Heart right ventricle (tissue), 16 donors: ENCODE data around the gene AUTS2. TPM values are rescaled to one million over a fixed set of nuclear protein-coding genes. Genes with fewer than 3 reads are reported as not detected.

ENCODE experiments used
- ATAC-seq, 8 donors: fragments of 200-7000 bp; cut with Tn5 transposase; one replicate each; pipeline ENCODE4 v1.9.1; 2020; ENCODE audit warnings: mild to moderate bottlenecking in 8 of 8, moderate library complexity in 8 of 8, moderate number of reproducible peaks in 1 of 8
- DNase-seq, 2 donors: peaks; one replicate each; pipeline ENCODE4 v3.0.0-alpha.2; 2020
- H3K27ac ChIP-seq, 10 donors: fragments of 200-600 bp; sonication (generic) in 2 of 10; one replicate each; pipeline versions ENCODE4 v1.5.0 to v1.8.0; 2020 to 2022; ENCODE audit warnings: mild to moderate bottlenecking in 3 of 10
- H3K27me3 ChIP-seq, 7 donors: fragments of 200-600 bp; one replicate each; pipeline ENCODE4 v1.8.0; 2021 to 2022; ENCODE audit warnings: mild to moderate bottlenecking in 2 of 7
- H3K36me3 ChIP-seq, 9 donors: fragments of 200-600 bp; sonication (generic) in 1 of 9; one replicate each; pipeline versions ENCODE4 v1.5.0 to v1.8.0; 2020 to 2022; ENCODE audit warnings: mild to moderate bottlenecking in 2 of 9
- H3K4me1 ChIP-seq, 9 donors: fragments of 200-600 bp; sonication (generic) in 1 of 9; one replicate each; pipeline versions ENCODE4 v1.5.0 to v1.8.0; 2020 to 2022; ENCODE audit warnings: mild to moderate bottlenecking in 4 of 9
- H3K4me3 ChIP-seq, 10 donors: fragments of 200-600 bp; sonication (generic) in 2 of 10; one replicate each; pipeline versions ENCODE4 v1.5.0 to v1.8.0; 2020 to 2022; ENCODE audit warnings: mild to moderate bottlenecking in 7 of 10, moderate library complexity in 2 of 10
- H3K9me3 ChIP-seq, 11 donors: fragments of 200-600 bp in 10 of 11; sonication (generic) in 2 of 11; one replicate each; pipeline versions ENCODE4 v1.5.0 to v1.8.0; 2013 to 2022; ENCODE audit warnings: mild to moderate bottlenecking in 2 of 11, control low read depth in 1 of 11, moderate library complexity in 1 of 11
- CTCF ChIP-seq, 9 donors: fragments of 200-600 bp; sonication (generic) in 2 of 9; IDR thresholded peaks; one replicate each; pipeline versions ENCODE4 v1.5.0 to v1.8.0; 2021 to 2022; ENCODE audit warnings: antibody characterized with exemption in 9 of 9, mild to moderate bottlenecking in 5 of 9, moderate library complexity in 1 of 9
- WGBS, 2 donors: extraction: QIAGEN DNeasy Blood & Tissue Kit; methylation state at CpG; one replicate each; pipeline ENCODE4 v1.1.7; 2013; ENCODE audit warnings: inconsistent platforms in 1 of 2; 5-methylcytosine and 5-hydroxymethylcytosine counted together
- intact Hi-C, 10 donors: fragments of 100-400 bp; cut with DNase I; formaldehyde crosslinking; loops; one replicate each; pipeline versions ENCODE4 v1.11.1 to v1.14.2; 2022
- polyA plus RNA-seq, 2 donors: library from polyadenylated mRNA; stranded (reverse); fragments of 200-250 nt; gene quantifications; one replicate each; pipeline ENCODE4 v1.2.3, GENCODE V29; 2013
- total RNA-seq, 10 donors: library from RNA; stranded (reverse); fragmentation: NEBNext Ultra II Directional in 3 of 10; extraction: Animal tissue kit (Norgen Biotek cat#: 25700) in 3 of 10; gene quantifications; one replicate each; pipeline versions ENCODE4 v1.2.1 to v1.2.4, GENCODE V29; 2021 to 2023
- donor health status: Arrhythmogenic right ventricular cardiomyopathy.
- donor health status: ischemic (EF 13 %, LVEDD 7.1; RV severe dilation, severe dysfunction).
- donor health status: healthy with polysubstance abuse.
- donor health status: DM: no; HTN: yes; CAD: no.
- donor health status: DM: no; HTN: no; CAD: no.
- donor health status: ischemic (EF 25% LVEDD 6.9; RV normal size, moderate dysfunction).
- donor health status: ischemic (EF 25% LVEDD 5.7; RV mildly dilated, moderate dysfunction).
- donor health status: healthy.
- donor health status: DM: yes; HTN: yes; CAD: no.
- donor health status: Ischemic cardiomyopathy.
- donor health status: ischemic (EF 35%, LVEDD 5.7; RV mildly dilated, moderate dysfunction).
- donor health status: nonischemic (EF 11% LVEDD 7.7; RV severe dilation, severe dysfunction).
- donor health status: DM: yes; HTN: yes; CAD: no.
- donor health status: PGD.
- donor health status: ischemic (EF 29% LVEDD 5.4; RV normal size, mild dysfunction).
- donor health status: nonischemic (EF 23%, LVEDD 6.1; RV moderate dilation, normal function).

AUTS2 gene
- total and polyA plus RNA-seq, 12 donors: 1.6 to 11.2 (median 7.3) TPM

- intact Hi-C loops: no loop called here
- no peak for TF ChIP-seq CTCF (IDR thresholded peaks at IDR 0.05)
- DNase-seq (no peak), ATAC-seq (no peak)
- Histone ChIP-seq H3K9me3 (peaks cover 0 to 3% (median 0%) of the 10 kb centered on the region in 11 donors), H3K4me3 (no peak overlapping the region), H3K27me3 (no peaks in the 10 kb centered on the region), H3K4me1 (peaks cover 0 to 29% (median 11%) of the 10 kb centered on the region in 9 donors), H3K27ac (no peak overlapping the region), H3K36me3 (no peaks in the 10 kb centered on the region)
- WGBS, 2 donors: 68 to 75% methylated on average over 2 of the region's 2 CpGs
Observed at GRCh38 chr7:69789563-69789962, 191.3 kb downstream of the AUTS2 start.

GRCh38 chr7:69790977-69791724 is 192.9 kb downstream of the AUTS2 start:
- 89 to 92% methylated on average over 7 of the region's 7 CpGs for whole genome bisulfite sequencing, 2 donors
- Histone ChIP-seq H3K27me3 (no peaks in the 10 kb centered on the region), H3K27ac (no peak overlapping the region), H3K36me3 (no peaks in the 10 kb centered on the region), H3K4me3 (no peak overlapping the region), H3K9me3 (no peaks in the 10 kb centered on the region), H3K4me1 (peaks cover 0 to 26% (median 11%) of the 10 kb centered on the region in 9 donors)
- ATAC-seq: no peak
- no peak for DNase-seq
- TF ChIP-seq CTCF (IDR thresholded peaks at IDR 0.05): no peak
- intact Hi-C loops: no loop called here

- intact Hi-C loops: no loop called here
- Histone ChIP-seq H3K36me3 (no peaks in the 10 kb centered on the region), H3K4me1 (peaks cover 0 to 26% (median 11%) of the 10 kb centered on the region in 9 donors), H3K9me3 (no peaks in the 10 kb centered on the region), H3K4me3 (no peak overlapping the region), H3K27me3 (no peaks in the 10 kb centered on the region), H3K27ac (no peak overlapping the region)
- WGBS, 2 donors: 94 to 98% methylated on average over 1 of the region's 1 CpG
- DNase-seq (no peak), ATAC-seq (no peak)
- TF ChIP-seq CTCF (IDR thresholded peaks at IDR 0.05): no peak
Observed at GRCh38 chr7:69791739-69792138, 193.5 kb downstream of the AUTS2 start.

DNA sequence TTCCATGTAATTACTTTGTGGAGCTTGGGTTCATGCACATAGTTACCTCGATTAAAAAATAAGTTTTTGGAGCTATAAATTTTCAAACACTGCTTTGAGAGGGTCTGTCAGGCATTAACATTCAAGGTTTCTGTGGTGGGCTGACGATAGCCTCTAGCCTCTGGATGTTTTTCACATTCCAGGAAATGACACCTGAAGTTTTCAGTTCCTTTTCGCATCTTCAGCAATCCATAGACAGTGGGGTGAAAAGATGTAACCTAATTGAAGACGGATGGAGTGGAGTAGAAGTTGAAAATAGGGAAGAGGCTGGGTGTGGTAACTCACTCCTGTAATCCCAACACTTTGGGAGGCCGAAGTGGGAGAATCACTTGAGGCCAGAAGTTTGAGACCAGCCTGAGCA is 197.7 kb downstream of the AUTS2 start:
- TF ChIP-seq CTCF (IDR thresholded peaks at IDR 0.05): no peak
- DNase-seq: no peak
- Histone ChIP-seq H3K36me3 (no peaks in the 10 kb centered on the region), H3K27me3 (no peaks in the 10 kb centered on the region), H3K9me3 (no peaks in the 10 kb centered on the region), H3K4me3 (no peak overlapping the region), H3K27ac (no peak overlapping the region), H3K4me1 (peaks cover 3 to 21% (median 14%) of the 10 kb centered on the region in 9 donors)
- 94 to 96% methylated on average over 5 of the region's 5 CpGs for WGBS, 2 donors
- intact Hi-C loops: no loop called here
- no peak for ATAC-seq
